ENCODE data around the gene PPIF.

Gene PPIF

DNA sequence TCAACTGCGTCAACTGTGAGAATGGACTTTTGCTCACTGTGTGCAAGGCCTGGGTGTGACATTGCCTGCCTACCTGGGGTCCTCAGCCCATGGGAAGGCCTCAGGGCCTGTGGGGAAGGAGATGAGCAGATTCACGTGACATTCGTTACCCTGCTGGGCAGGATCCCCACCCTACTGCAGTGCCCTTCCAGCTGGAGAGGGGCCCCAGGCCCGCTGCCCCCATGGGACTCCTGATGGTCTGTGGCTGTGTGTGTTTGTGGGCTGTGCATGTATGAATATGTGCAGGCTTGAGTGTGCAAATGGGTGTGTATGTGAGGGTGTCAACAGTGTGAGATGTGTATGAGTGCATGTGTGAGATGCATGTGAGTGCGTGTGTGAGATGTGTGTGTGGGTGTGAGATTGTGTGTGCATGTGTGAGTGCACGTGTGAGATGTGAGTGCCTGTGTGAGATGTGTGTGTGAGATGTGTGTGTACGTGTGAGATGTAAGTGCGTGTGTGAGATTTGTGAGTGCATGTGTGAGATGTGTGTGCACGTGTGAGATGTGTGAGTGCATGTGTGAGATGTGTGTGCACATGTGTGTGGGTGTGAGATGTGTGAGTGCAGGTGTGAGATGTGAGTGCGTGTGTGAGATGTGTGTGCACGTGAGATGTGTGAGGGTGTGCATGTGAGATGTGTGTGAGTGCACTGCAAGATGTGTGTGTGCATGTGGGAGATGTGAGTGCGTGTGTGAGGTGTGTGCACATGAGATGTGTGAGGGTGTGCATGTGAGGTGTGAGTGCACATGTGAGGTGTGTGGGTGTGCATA lies 29.7 kb downstream of the PPIF start:
- no peak overlapping the region for H3K4me3 ChIP-seq (ENCODE audit: low read length)
- no peak for TF ChIP-seq ZNF274 (IDR thresholded peaks at IDR 0.05; ENCODE audit: low read depth, low read length)

- no peak overlapping the region for H3K4me3 ChIP-seq (ENCODE audit: low read length)
- no peak for TF ChIP-seq ZNF274 (IDR thresholded peaks at IDR 0.05; ENCODE audit: low read depth, low read length)
Measured at GRCh38 chr10:79377557-79378382, 30.5 kb downstream of the PPIF start.

GRCh38 chr10:79378383-79378646 lies 31.0 kb downstream of the PPIF start:
- no peak for TF ChIP-seq ZNF274 (IDR thresholded peaks at IDR 0.05; ENCODE audit: low read depth, low read length)
- no peak overlapping the region for H3K4me3 ChIP-seq (ENCODE audit: low read length)

GRCh38 chr10:79378647-79379511 lies 31.6 kb downstream of the PPIF start:
- H3K4me3 ChIP-seq (ENCODE audit: low read length), result no peak overlapping the region
- no peak for TF ChIP-seq ZNF274 (IDR thresholded peaks at IDR 0.05; ENCODE audit: low read depth, low read length)

- H3K4me3 ChIP-seq (ENCODE audit: low read length), result no peak overlapping the region
- TF ChIP-seq ZNF274 (IDR thresholded peaks at IDR 0.05; ENCODE audit: low read depth, low read length), result no peak
Measured at GRCh38 chr10:79379512-79380124, 32.3 kb downstream of the PPIF start.

DNA sequence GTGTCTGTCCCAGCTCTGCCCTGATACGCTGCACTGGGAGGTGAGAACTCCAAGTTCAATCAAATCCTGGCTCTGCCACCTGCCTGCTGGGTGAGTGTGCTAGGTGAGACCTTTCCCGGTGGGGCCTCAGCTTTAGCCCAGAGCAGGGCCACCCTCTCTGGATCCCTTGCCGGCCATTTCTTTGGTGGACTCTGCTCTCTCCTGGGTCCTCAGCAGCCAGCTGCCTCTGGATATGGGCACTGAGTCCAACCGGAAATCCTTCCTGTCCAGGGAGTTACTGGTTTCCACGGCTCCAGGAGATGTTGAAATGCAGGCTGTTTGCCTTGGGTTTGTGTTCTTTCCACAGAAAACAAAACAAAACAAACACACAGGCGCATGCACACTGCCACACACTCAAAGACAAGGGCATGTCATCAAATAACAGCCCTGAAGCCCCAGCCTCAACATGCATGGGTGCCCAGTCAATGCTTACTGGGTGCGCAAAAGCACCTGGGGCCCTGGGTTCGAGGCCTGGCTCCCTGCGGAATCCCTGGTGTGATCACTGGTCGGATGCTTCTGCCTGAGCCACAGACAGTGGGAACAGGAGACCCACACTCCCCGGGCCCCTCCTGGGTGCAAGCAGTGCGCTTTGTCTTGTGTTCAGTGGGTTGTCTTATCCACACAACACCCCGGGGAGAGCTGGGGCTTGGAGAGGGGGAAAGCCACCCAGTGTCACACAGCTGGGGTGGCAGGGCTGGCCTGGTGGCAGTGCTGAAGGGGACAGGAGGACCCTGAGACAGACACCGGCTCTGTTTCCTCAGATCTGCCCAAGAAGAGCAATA lies 33.1 kb downstream of the PPIF start:
- TF ChIP-seq ZNF274 (IDR thresholded peaks at IDR 0.05; ENCODE audit: low read depth, low read length), result no peak
- no peak overlapping the region for H3K4me3 ChIP-seq (ENCODE audit: low read length)

DNA sequence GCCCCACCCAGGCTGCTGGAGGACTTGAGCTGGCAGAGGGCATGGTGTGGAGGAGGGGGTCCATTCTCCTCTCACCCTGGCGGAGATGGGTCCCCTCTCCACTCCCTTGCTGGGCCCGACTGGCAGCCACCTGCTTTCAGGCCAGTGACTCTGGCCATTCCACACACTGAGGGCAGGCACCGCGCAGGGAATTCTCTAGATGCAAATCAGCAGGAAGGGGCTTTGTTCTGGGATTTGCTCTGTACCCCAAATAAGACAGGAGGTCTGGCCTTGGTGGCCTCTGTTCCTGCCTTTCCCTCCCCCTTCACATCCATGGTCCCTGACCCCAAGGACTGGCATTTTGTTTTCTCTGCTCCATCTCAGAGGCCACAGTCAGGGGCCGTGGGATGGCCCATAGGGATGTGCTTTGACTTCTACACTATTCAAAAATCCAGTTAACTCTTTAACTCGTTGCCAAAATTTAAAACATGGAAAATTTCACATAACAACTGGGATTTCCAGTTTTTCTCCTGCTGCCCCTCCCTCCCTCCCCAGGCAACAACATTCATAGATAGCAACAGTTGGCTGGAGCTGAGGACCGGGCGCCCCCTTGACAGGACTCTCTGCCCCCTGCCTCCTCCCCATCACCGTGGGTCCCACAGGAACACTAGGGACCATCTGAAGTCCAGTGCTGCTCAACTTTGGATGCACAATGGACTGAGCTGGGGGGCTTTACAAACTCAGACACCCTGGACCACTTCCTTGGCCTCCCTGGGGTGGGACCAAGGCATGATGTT lies 33.9 kb downstream of the PPIF start:
- H3K4me3 ChIP-seq (ENCODE audit: low read length), result no peak overlapping the region
- no peak for TF ChIP-seq ZNF274 (IDR thresholded peaks at IDR 0.05; ENCODE audit: low read depth, low read length)

DNA sequence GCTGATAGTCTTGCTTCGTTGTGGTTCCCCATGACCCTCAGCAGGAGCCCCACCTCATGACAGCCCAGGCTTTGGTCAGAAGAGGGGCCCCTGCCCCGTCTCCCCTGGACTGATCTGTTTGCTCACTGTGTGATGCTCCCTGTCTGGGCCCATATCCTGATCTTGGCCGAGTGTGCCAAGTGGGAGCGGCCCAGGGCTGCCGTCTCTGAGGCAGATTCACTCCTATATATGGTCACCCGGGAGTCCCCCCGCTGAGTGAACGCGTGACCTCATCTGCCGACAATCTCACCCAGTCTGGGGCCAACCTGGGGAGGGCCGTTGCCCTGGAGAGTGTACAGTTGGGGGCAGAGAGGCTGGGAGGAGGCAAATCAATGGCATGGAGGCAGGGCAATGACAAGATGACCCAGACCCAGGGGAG lies 34.5 kb downstream of the PPIF start:
- H3K4me3 ChIP-seq (ENCODE audit: low read length), result no peak overlapping the region
- no peak for TF ChIP-seq ZNF274 (IDR thresholded peaks at IDR 0.05; ENCODE audit: low read depth, low read length)

DNA sequence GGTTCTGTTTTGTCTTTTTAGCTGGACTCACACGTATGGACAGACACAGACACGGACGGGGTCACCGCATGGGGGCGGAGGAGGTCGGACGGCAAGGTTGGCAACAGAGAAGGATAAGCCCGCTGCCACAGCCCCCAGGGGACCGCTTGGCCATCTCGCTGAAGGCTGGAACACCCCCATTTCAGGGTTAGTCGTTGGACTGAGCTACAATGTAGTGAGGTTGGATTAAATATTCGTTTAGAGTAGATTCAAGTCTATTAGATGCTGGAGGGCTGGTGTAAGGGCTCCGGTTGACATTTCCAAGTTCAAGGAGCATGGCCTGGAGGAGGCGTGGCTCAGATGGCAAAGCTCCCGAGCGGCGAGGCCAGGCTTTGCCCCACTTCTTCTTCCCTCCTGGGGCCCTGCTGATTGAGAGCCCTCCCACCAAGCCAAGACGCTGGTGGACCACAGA lies 35.2 kb downstream of the PPIF start:
- TF ChIP-seq ZNF274 (IDR thresholded peaks at IDR 0.05; ENCODE audit: low read depth, low read length), result no peak

GRCh38 chr10:79383974-79384606 lies 36.8 kb downstream of the PPIF start:
- H3K4me3 ChIP-seq (ENCODE audit: low read length), result no peak overlapping the region
- no peak for TF ChIP-seq ZNF274 (IDR thresholded peaks at IDR 0.05; ENCODE audit: low read depth, low read length)

More for the DNA sequence above, 35.2 kb downstream of the PPIF start:
- H3K4me3 ChIP-seq (ENCODE audit: low read length), result no peak overlapping the region

- TF ChIP-seq ZNF274 (IDR thresholded peaks at IDR 0.05; ENCODE audit: low read depth, low read length), result no peak
- no peak overlapping the region for H3K4me3 ChIP-seq (ENCODE audit: low read length)
Measured at GRCh38 chr10:79384773-79385391, 37.6 kb downstream of the PPIF start.

DNA sequence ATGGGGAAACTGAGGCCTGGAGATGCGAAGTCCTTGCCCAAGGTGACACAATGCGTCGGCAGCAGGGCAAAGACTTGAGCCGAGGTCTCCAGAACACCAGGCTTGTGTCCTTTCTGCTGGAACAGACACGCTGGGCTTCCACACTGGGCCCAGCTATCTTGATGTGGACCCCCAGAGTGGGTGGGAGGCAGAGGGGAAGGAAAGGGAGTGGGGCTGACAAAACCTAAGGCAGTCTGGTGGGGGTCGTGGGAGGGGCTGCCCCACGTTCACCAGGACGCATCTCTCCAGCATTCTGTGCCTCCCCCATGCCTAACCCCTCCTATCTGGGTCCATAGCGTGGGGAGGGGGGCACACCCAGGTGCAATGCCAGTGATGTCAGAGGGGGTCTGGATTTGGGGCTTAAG lies 38.1 kb downstream of the PPIF start:
- no peak overlapping the region for H3K4me3 ChIP-seq (ENCODE audit: low read length)
- no peak for TF ChIP-seq ZNF274 (IDR thresholded peaks at IDR 0.05; ENCODE audit: low read depth, low read length)
